H9 (cell line): Measurements from ENCODE around the gene SYNJ1. TPM values are rescaled to one million over a fixed set of nuclear protein-coding genes. Genes with fewer than 3 reads are reported as not detected.

Source experiments
- DNase-seq: peaks from one replicate; pipeline ENCODE4 v3.0.0-alpha.2; 2017
- H2AFZ ChIP-seq: one replicate; pipeline ENCODE4 v1.6.1; 2013; ENCODE audit warnings: mild to moderate bottlenecking, low read length, control low read depth, moderate library complexity
- H2AK5ac ChIP-seq: 2 replicates; pipeline ENCODE4 v1.6.1; 2013; ENCODE audit warnings: low read length, control low read depth, mixed read lengths; ENCODE audit not compliant: insufficient read length
- H2BK120ac ChIP-seq: one replicate; pipeline ENCODE4 v1.6.1; 2013; ENCODE audit warnings: low read depth, mild to moderate bottlenecking, low read length, control low read depth, inconsistent platforms; ENCODE audit not compliant: poor library complexity, severe bottlenecking
- H2BK12ac ChIP-seq: 2 replicates; pipeline ENCODE4 v1.6.1; 2013; ENCODE audit warnings: low read length, control low read depth, mixed read lengths, low read depth; ENCODE audit not compliant: insufficient read length
- H2BK15ac ChIP-seq: 2 replicates; pipeline ENCODE4 v1.6.1; 2013; ENCODE audit warnings: low read depth, low read length, control low read depth
- H2BK20ac ChIP-seq: one replicate; pipeline ENCODE4 v1.6.1; 2013; ENCODE audit warnings: low read depth, mild to moderate bottlenecking, low read length, control low read depth, inconsistent platforms; ENCODE audit not compliant: poor library complexity, severe bottlenecking
- H2BK5ac ChIP-seq: 2 replicates; pipeline ENCODE4 v1.6.1; 2013; ENCODE audit warnings: low read length, control low read depth, mixed read lengths; ENCODE audit not compliant: insufficient read length
- H3K14ac ChIP-seq: 2 replicates; pipeline ENCODE4 v1.6.1; 2013; ENCODE audit warnings: low read length, control low read depth; ENCODE audit not compliant: insufficient read depth
- H3K18ac ChIP-seq: 2 replicates; pipeline ENCODE4 v1.6.1; 2013; ENCODE audit warnings: low read depth, mild to moderate bottlenecking, mixed read lengths, low read length, control low read depth; ENCODE audit not compliant: insufficient read length
- H3K23ac ChIP-seq: 2 replicates; pipeline ENCODE4 v1.6.1; 2013; ENCODE audit warnings: low read length, control low read depth, mixed read lengths, low read depth; ENCODE audit not compliant: insufficient read length
- H3K23me2 ChIP-seq: 2 replicates; pipeline ENCODE4 v1.6.1; 2013; ENCODE audit warnings: low read depth, mild to moderate bottlenecking, mixed read lengths, low read length, control low read depth; ENCODE audit not compliant: insufficient read length, poor library complexity, severe bottlenecking
- H3K27ac ChIP-seq: 2 replicates; pipeline ENCODE4 v1.5.1; 2013; ENCODE audit warnings: low read length, control low read depth, mixed read lengths, low read depth; ENCODE audit not compliant: insufficient read length
- H3K27me3 ChIP-seq: 2 replicates; pipeline ENCODE4 v1.6.1; 2013; ENCODE audit warnings: low read length, control low read depth, inconsistent platforms; ENCODE audit not compliant: insufficient read depth
- H3K4ac ChIP-seq: 2 replicates; pipeline ENCODE4 v1.6.1; 2013; ENCODE audit warnings: low read depth, mild to moderate bottlenecking, control low read depth, inconsistent platforms, low read length, moderate library complexity
- H3K4me1 ChIP-seq: 2 replicates; pipeline ENCODE4 v1.6.1; 2013; ENCODE audit warnings: low read length, control low read depth, inconsistent platforms; ENCODE audit not compliant: insufficient read depth
- H3K4me2 ChIP-seq: 2 replicates; pipeline ENCODE4 v1.6.1; 2013; ENCODE audit warnings: low read length, control low read depth, mixed read lengths; ENCODE audit not compliant: insufficient read length, insufficient read depth
- H3K56ac ChIP-seq: 2 replicates; pipeline ENCODE4 v1.6.1; 2013; ENCODE audit warnings: low read depth, mild to moderate bottlenecking, mixed read lengths, low read length, control low read depth; ENCODE audit not compliant: insufficient read length
- H3K79me1 ChIP-seq: 2 replicates; pipeline ENCODE4 v1.6.1; 2013; ENCODE audit warnings: low read depth, mild to moderate bottlenecking, moderate library complexity, low read length, control low read depth, inconsistent platforms; ENCODE audit not compliant: insufficient read depth, poor library complexity, severe bottlenecking
- H3K79me2 ChIP-seq: 2 replicates; pipeline ENCODE4 v1.6.1; 2013; ENCODE audit warnings: low read length, control low read depth, inconsistent platforms; ENCODE audit not compliant: insufficient read depth
- H3K9ac ChIP-seq: 2 replicates; pipeline ENCODE4 v1.6.1; 2013; ENCODE audit warnings: low read length, control low read depth, mixed read lengths; ENCODE audit not compliant: insufficient read length; ENCODE audit errors: extremely low read depth
- H3K9me3 ChIP-seq: one replicate; pipeline ENCODE4 v1.6.1; 2013; ENCODE audit warnings: low read depth, low read length, inconsistent platforms; ENCODE audit not compliant: control insufficient read depth
- H3T11ph ChIP-seq: one replicate; pipeline ENCODE4 v1.6.1; 2013; ENCODE audit warnings: mild to moderate bottlenecking, low read length, control low read depth, inconsistent platforms
- H4K20me1 ChIP-seq: one replicate; pipeline ENCODE4 v1.6.1; 2013; ENCODE audit not compliant: control insufficient read depth, insufficient read length, insufficient read depth
- H4K5ac ChIP-seq: 2 replicates; pipeline ENCODE4 v1.6.1; 2013; ENCODE audit warnings: low read depth, mild to moderate bottlenecking, mixed read lengths, low read length, control low read depth; ENCODE audit not compliant: insufficient read length
- H4K8ac ChIP-seq: replicated peaks from 2 replicates; pipeline ENCODE4 v1.6.1; 2013; ENCODE audit warnings: low read length, control low read depth, mixed read lengths, low read depth; ENCODE audit not compliant: insufficient read length
- H4K91ac ChIP-seq: 2 replicates; pipeline ENCODE4 v1.6.1; 2013; ENCODE audit warnings: low read depth, mild to moderate bottlenecking, moderate library complexity, mixed read lengths, low read length, control low read depth; ENCODE audit not compliant: insufficient read length
- H3K27ac Mint-ChIP-seq, 3 experiments: 2 replicates in 2 of 3; 3 replicates in 1 of 3; pipeline ENCODE4 v1.8.0; 2020 to 2021; ENCODE audit warnings: mixed read lengths in 3 of 3, mild to moderate bottlenecking in 1 of 3, moderate library complexity in 1 of 3
- H3K27me3 Mint-ChIP-seq: 2 replicates; pipeline ENCODE4 v1.8.0; 2021; ENCODE audit warnings: low read depth, mild to moderate bottlenecking, moderate library complexity, mixed read lengths
- H3K36me3 Mint-ChIP-seq, 3 experiments: 2 replicates in 2 of 3; 3 replicates in 1 of 3; pipeline ENCODE4 v1.8.0; 2020 to 2021; ENCODE audit warnings: low read depth in 3 of 3, mixed read lengths in 3 of 3; ENCODE audit not compliant: insufficient read depth in 1 of 3
- H3K4me1 Mint-ChIP-seq, 2 experiments: 2 replicates each; pipeline ENCODE4 v1.8.0; 2020; ENCODE audit warnings: mixed read lengths in 2 of 2
- H3K4me3 Mint-ChIP-seq, 2 experiments: 2 replicates in 1 of 2; 3 replicates in 1 of 2; pipeline ENCODE4 v1.8.0; 2020 to 2021; ENCODE audit warnings: mild to moderate bottlenecking in 2 of 2, mixed read lengths in 2 of 2, moderate library complexity in 1 of 2
- H3K9me3 Mint-ChIP-seq, 2 experiments: 2 replicates in 1 of 2; 3 replicates in 1 of 2; pipeline ENCODE4 v1.8.0; 2020; ENCODE audit warnings: mild to moderate bottlenecking in 2 of 2, mixed read lengths in 2 of 2, moderate library complexity in 1 of 2
- CTCF ChIP-seq: fragments of 200-600 bp; sonication (generic); conservative IDR thresholded peaks from 3 replicates; pipeline ENCODE4 v1.8.0; 2021; ENCODE audit warnings: antibody characterized with exemption, mild to moderate bottlenecking
- WGBS: extraction: QIAGEN DNeasy Blood & Tissue Kit; methylation state at CpG from one replicate; pipeline ENCODE4 v1.1.7; 2013; ENCODE audit warnings: missing lambda C conversion rate, low lambda C conversion rate, mixed read lengths; ENCODE audit not compliant: insufficient read length; ENCODE audit errors: extremely low coverage; 5-methylcytosine and 5-hydroxymethylcytosine counted together
- total RNA-seq: library from RNA; stranded (reverse); gene quantifications from 2 replicates; pipeline ENCODE4 v1.2.1, GENCODE V29; 2021

SYNJ1 gene
- total RNA-seq, 1 experiment from 2014 or later, result 7.1 TPM

GRCh38 chr21:32674731-32675130 is 53.1 kb downstream of the SYNJ1 start:
- no peaks in the 10 kb centered on the region for H3K9me3 ChIP-seq
- no peak overlapping the region for H3K4me2 ChIP-seq
- H3K27ac ChIP-seq, result no peak overlapping the region
- no peak overlapping the region for H4K8ac ChIP-seq
- no peak overlapping the region for H3T11ph ChIP-seq
- Mint-ChIP-seq H3K9me3 (no peaks in the 10 kb centered on the region), H3K27me3 (no peaks in the 10 kb centered on the region), H3K4me3 (no peak overlapping the region), H3K4me1 (no peaks in the 10 kb centered on the region), H3K36me3 (no peaks in the 10 kb centered on the region), H3K27ac (no peak overlapping the region)
- no peak overlapping the region for H2AK5ac ChIP-seq
- H2BK120ac ChIP-seq, result no peak overlapping the region
- H3K23me2 ChIP-seq, result no peaks in the 10 kb centered on the region
- no peaks in the 10 kb centered on the region for H3K79me2 ChIP-seq
- no peak overlapping the region for H3K4ac ChIP-seq
- no peak overlapping the region for H2AFZ ChIP-seq
- no CpG with 5 or more reads among the region's 2 CpGs for WGBS
- no peak for TF ChIP-seq CTCF
- no peak overlapping the region for H3K14ac ChIP-seq
- H3K9ac ChIP-seq, result no peak overlapping the region
- H3K27me3 ChIP-seq, result no peaks in the 10 kb centered on the region
- H4K91ac ChIP-seq, result no peak overlapping the region
- H2BK15ac ChIP-seq, result no peak overlapping the region
- H3K4me1 ChIP-seq, result no peaks in the 10 kb centered on the region
- no peak overlapping the region for H3K23ac ChIP-seq
- H4K20me1 ChIP-seq, result no peaks in the 10 kb centered on the region
- no peak for DNase-seq
- H3K56ac ChIP-seq, result no peak overlapping the region
- no peak overlapping the region for H4K5ac ChIP-seq
- no peak overlapping the region for H2BK12ac ChIP-seq
- no peak overlapping the region for H2BK5ac ChIP-seq
- H2BK20ac ChIP-seq, result no peak overlapping the region
- H3K79me1 ChIP-seq, result no peaks in the 10 kb centered on the region
- no peak overlapping the region for H3K18ac ChIP-seq
